ENCODE results near the gene TRDMT1.

DNA sequence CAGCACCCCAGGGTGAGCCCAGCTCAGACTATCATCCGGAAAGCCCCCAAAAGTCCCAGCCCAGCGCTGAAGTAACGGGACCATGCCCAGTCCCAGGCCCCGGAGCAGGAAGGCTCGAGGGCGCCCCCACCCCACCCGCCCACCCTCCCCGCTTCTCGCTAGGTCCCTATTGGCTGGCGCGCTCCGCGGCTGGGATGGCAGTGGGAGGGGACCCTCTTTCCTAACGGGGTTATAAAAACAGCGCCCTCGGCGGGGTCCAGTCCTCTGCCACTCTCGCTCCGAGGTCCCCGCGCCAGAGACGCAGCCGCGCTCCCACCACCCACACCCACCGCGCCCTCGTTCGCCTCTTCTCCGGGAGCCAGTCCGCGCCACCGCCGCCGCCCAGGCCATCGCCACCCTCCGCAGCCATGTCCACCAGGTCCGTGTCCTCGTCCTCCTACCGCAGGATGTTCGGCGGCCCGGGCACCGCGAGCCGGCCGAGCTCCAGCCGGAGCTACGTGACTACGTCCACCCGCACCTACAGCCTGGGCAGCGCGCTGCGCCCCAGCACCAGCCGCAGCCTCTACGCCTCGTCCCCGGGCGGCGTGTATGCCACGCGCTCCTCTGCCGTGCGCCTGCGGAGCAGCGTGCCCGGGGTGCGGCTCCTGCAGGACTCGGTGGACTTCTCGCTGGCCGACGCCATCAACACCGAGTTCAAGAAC, 27.7 kb upstream of the TRDMT1 start:
- TF ChIP-seq, protein P1, sequence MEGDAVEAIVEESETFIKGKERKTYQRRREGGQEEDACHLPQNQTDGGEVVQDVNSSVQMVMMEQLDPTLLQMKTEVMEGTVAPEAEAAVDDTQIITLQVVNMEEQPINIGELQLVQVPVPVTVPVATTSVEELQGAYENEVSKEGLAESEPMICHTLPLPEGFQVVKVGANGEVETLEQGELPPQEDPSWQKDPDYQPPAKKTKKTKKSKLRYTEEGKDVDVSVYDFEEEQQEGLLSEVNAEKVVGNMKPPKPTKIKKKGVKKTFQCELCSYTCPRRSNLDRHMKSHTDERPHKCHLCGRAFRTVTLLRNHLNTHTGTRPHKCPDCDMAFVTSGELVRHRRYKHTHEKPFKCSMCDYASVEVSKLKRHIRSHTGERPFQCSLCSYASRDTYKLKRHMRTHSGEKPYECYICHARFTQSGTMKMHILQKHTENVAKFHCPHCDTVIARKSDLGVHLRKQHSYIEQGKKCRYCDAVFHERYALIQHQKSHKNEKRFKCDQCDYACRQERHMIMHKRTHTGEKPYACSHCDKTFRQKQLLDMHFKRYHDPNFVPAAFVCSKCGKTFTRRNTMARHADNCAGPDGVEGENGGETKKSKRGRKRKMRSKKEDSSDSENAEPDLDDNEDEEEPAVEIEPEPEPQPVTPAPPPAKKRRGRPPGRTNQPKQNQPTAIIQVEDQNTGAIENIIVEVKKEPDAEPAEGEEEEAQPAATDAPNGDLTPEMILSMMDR (conservative IDR thresholded peaks at IDR 0.05 in 1 of 2, IDR thresholded peaks at IDR 0.05 in 1 of 2; ENCODE audit: low read depth in 1 of 2, low read length in 2 of 2), result no peak
- TF ChIP-seq EZH2 (IDR thresholded peaks at IDR 0.05; ENCODE audit: low read length, missing control alignments), result no peak
